K562 (cell line): Measurements from ENCODE around the gene PLXDC2. TPM values are rescaled to one million over a fixed set of nuclear protein-coding genes. Genes with fewer than 3 reads are reported as not detected.

Experiments used
- ATAC-seq: fragments of 200-7000 bp; cut with Tn5 transposase; 3 replicates; pipeline ENCODE4 v1.9.1; 2020; ENCODE audit warnings: moderate library complexity
- BruUV-seq: library from RNA; stranded (reverse); fragments of 400-500 nt; replicated peaks from 2 replicates; lab custom pipeline; 2021; lab: Mats Ljungman, UMichigan
- CTCF ChIA-PET: fragments of 300-600 bp; formaldehyde crosslinking; extraction: SDS; loops from one replicate; lab custom pipeline; 2021; ENCODE audit warnings: low intra/inter-chr PET ratio; lab: Yijun Ruan, JAX
- POLR2A ChIA-PET: fragments of 300-600, 350-650 bp; sonication (Branson Sonifier 250); formaldehyde crosslinking; extraction: SDS; loops from one replicate; lab custom pipeline; 2021; ENCODE audit warnings: antibody characterized with exemption, inconsistent platforms; lab: Yijun Ruan, JAX
- DNase-seq, 4 experiments: peaks; one replicate each; pipeline versions ENCODE4 v3.0.0 to v3.0.0-alpha.2; 2011 to 2018; ENCODE audit warnings: low spot score in 3 of 4, mixed read lengths in 3 of 4; ENCODE audit errors: extremely low read depth in 1 of 4
- FAIRE-seq: peaks from 2 replicates; lab custom pipeline; 2011; peaks lifted over from hg19 to GRCh38; lab: Jason Lieb, UNC
- H2AFZ ChIP-seq: 2 replicates; pipeline ENCODE4 v1.6.0; 2011; ENCODE audit warnings: low read depth, low read length, control low read depth, inconsistent platforms
- H3K27ac ChIP-seq: fragments of 200-600 bp; 3 replicates; pipeline ENCODE4 v1.8.0; 2011; ENCODE audit warnings: low read depth, mild to moderate bottlenecking, control low read depth, inconsistent platforms, low read length, moderate library complexity, mixed read lengths; ENCODE audit errors: extremely low read depth
- H3K27me3 ChIP-seq, 2 experiments: fragments of 300-600 bp in 1 of 2; 2 replicates in 1 of 2; 3 replicates in 1 of 2; pipeline versions ENCODE4 v1.6.0 to v1.8.0; 2011; ENCODE audit warnings: inconsistent platforms in 2 of 2, low read length in 2 of 2, mild to moderate bottlenecking in 1 of 2, mixed read lengths in 1 of 2, moderate library complexity in 1 of 2; ENCODE audit not compliant: control insufficient read depth in 2 of 2, insufficient read depth in 2 of 2
- H3K36me3 ChIP-seq: fragments of 300-600 bp; 3 replicates; pipeline ENCODE4 v1.8.0; 2011; ENCODE audit warnings: mild to moderate bottlenecking, low read length, inconsistent platforms; ENCODE audit not compliant: control insufficient read depth, insufficient read depth
- H3K4me1 ChIP-seq, 2 experiments: fragments of 200-600 bp in 1 of 2; replicated peaks in 1 of 2; 2 replicates in 1 of 2; 3 replicates in 1 of 2; pipeline versions ENCODE4 v1.5.1 to v1.8.0; 2011; ENCODE audit warnings: inconsistent platforms in 2 of 2, low read length in 2 of 2, mild to moderate bottlenecking in 1 of 2, mixed read lengths in 1 of 2, moderate library complexity in 1 of 2; ENCODE audit not compliant: control insufficient read depth in 2 of 2, insufficient read depth in 2 of 2
- H3K4me2 ChIP-seq: 2 replicates; pipeline ENCODE4 v1.6.1; 2011; ENCODE audit warnings: low read length, control low read depth, inconsistent platforms, mixed read lengths; ENCODE audit not compliant: insufficient read depth
- H3K4me3 ChIP-seq: fragments of 200-600 bp; sonication (generic), shearing (Covaris generic); 2 replicates; pipeline ENCODE4 v1.5.1; 2016; ENCODE audit warnings: control low read depth, inconsistent platforms
- H3K79me2 ChIP-seq: fragments of 200-600 bp; 3 replicates; pipeline ENCODE4 v1.8.0; 2011; ENCODE audit warnings: low read length, inconsistent platforms; ENCODE audit not compliant: control insufficient read depth, insufficient read depth
- H3K9ac ChIP-seq, 2 experiments: 2 replicates each; pipeline versions ENCODE4 v1.6.0 to v1.6.1; 2011; ENCODE audit warnings: low read depth in 2 of 2, low read length in 2 of 2, control low read depth in 1 of 2, inconsistent platforms in 1 of 2, mild to moderate bottlenecking in 1 of 2, mixed read lengths in 1 of 2; ENCODE audit not compliant: insufficient read depth in 1 of 2
- H3K9me1 ChIP-seq: one replicate; pipeline ENCODE4 v1.6.0; 2011; ENCODE audit warnings: inconsistent platforms, mild to moderate bottlenecking, low read length, moderate library complexity; ENCODE audit not compliant: control insufficient read depth, insufficient read depth
- H3K9me3 ChIP-seq: replicated peaks from 2 replicates; pipeline ENCODE4 v1.5.1; 2011; ENCODE audit warnings: low read depth, low read length, inconsistent platforms; ENCODE audit not compliant: control insufficient read depth, insufficient read depth
- H4K20me1 ChIP-seq: replicated peaks from 2 replicates; pipeline ENCODE4 v1.6.1; 2011; ENCODE audit warnings: low read length, inconsistent platforms, mixed read lengths; ENCODE audit not compliant: control insufficient read depth, insufficient read depth
- CHD4 ChIP-seq: fragments of 200-600 bp; sonication (generic); IDR thresholded peaks from 3 replicates; pipeline ENCODE4 v1.6.1; 2012; ENCODE audit warnings: low read depth, mild to moderate bottlenecking, mixed read lengths, low read length, inconsistent platforms; ENCODE audit not compliant: insufficient read depth, insufficient replicate concordance, poor library complexity, severe bottlenecking
- CREB1 ChIP-seq, 2 experiments: sonication (generic) in 1 of 2; formaldehyde crosslinking in 1 of 2; IDR thresholded peaks; 2 replicates each; pipeline versions ENCODE4 v1.6.1 to v1.8.0; 2012 to 2022; ENCODE audit warnings: inconsistent platforms in 1 of 2, mild to moderate bottlenecking in 1 of 2, missing genetic modification reagents in 1 of 2, moderate library complexity in 1 of 2
- DMBX1 ChIP-seq: fragments of 250-450 bp; sonication (Bioruptor Pico); IDR thresholded peaks from 2 replicates; pipeline ENCODE4 v1.8.0; 2022; ENCODE audit warnings: inconsistent platforms, mild to moderate bottlenecking, moderate library complexity, borderline replicate concordance
- MIER1 ChIP-seq: fragments of 450-650 bp; IDR thresholded peaks from 2 replicates; pipeline ENCODE4 v1.6.1; 2016; ENCODE audit warnings: antibody characterized with exemption, mild to moderate bottlenecking, low read depth
- NFIC ChIP-seq: fragments of 450-650 bp; IDR thresholded peaks from 2 replicates; pipeline ENCODE4 v1.6.1; 2017; ENCODE audit warnings: mild to moderate bottlenecking, inconsistent platforms
- NFXL1 ChIP-seq: fragments of 450-650 bp; formaldehyde crosslinking; IDR thresholded peaks from 2 replicates; pipeline ENCODE4 v1.4.0; 2021; ENCODE audit warnings: mild to moderate bottlenecking
- NONO ChIP-seq, 2 experiments: fragments of 200-400 bp in 1 of 2; fragments of 450-650 bp in 1 of 2; formaldehyde crosslinking in 1 of 2; IDR thresholded peaks; 2 replicates each; pipeline ENCODE4 v1.6.1; 2017; ENCODE audit warnings: low read depth in 2 of 2, mild to moderate bottlenecking in 2 of 2, moderate library complexity in 2 of 2, low read length in 1 of 2
- NR2C1 ChIP-seq, 2 experiments: fragments of 450-650 bp; IDR thresholded peaks; 2 replicates each; pipeline ENCODE4 v1.6.1; 2017; ENCODE audit warnings: mild to moderate bottlenecking in 2 of 2, antibody characterized with exemption in 1 of 2, inconsistent platforms in 1 of 2, missing compliant biosample characterization in 1 of 2, missing genetic modification characterization in 1 of 2
- PRMT5 ChIP-seq: sonication (generic); formaldehyde crosslinking; IDR thresholded peaks from 2 replicates; pipeline ENCODE4 v1.5.0; 2020; ENCODE audit warnings: missing genetic modification reagents
- RUNX1 ChIP-seq: sonication (generic); IDR thresholded peaks from 2 replicates; pipeline ENCODE4 v1.6.1; 2016; ENCODE audit warnings: antibody characterized with exemption, low read depth
- TSC22D4 ChIP-seq: fragments of 450-650 bp; IDR thresholded peaks from 2 replicates; pipeline ENCODE4 v1.6.1; 2016; ENCODE audit warnings: missing genetic modification characterization, missing biosample characterization, control low read depth
- ZNF143 ChIP-seq: sonication (generic); formaldehyde crosslinking; IDR thresholded peaks from 2 replicates; pipeline ENCODE4 v1.9.0; 2022; ENCODE audit warnings: mild to moderate bottlenecking, missing genetic modification reagents
- ZNF224 ChIP-seq: sonication (generic); formaldehyde crosslinking; IDR thresholded peaks from 2 replicates; pipeline ENCODE4 v1.8.0; 2022; ENCODE audit warnings: mild to moderate bottlenecking, missing genetic modification reagents
- ZNF253 ChIP-seq: fragments of 250-450 bp; sonication (Bioruptor Pico); conservative IDR thresholded peaks from 2 replicates; pipeline ENCODE4 v1.6.1; 2021; ENCODE audit warnings: mild to moderate bottlenecking
- ZNF778 ChIP-seq: fragments of 450-650 bp; formaldehyde crosslinking; IDR thresholded peaks from 2 replicates; pipeline ENCODE4 v1.4.0; 2020; ENCODE audit warnings: mild to moderate bottlenecking, moderate library complexity
- WGBS: fragments of 100-300 bp; shearing (Covaris generic); methylation state at CpG from one replicate; pipeline ENCODE4 v1.1.6; 2016; ENCODE audit warnings: low coverage, mixed read lengths; ENCODE audit not compliant: insufficient coverage; ENCODE audit errors: missing lambda C conversion rate; 5-methylcytosine and 5-hydroxymethylcytosine counted together
- in situ Hi-C: fragments of 300-500 bp; cut with MboI; formaldehyde crosslinking; loops from 4 replicates; pipeline ENCODE4 v1.15.0; 2018; ENCODE audit warnings: inconsistent platforms, mixed read lengths
- intact Hi-C: fragments of 100-400 bp; cut with micrococcal nuclease; formaldehyde crosslinking; loops from 2 replicates; pipeline ENCODE4 v1.14.2; 2022
- polyA plus RNA-seq, 8 experiments: library from polyadenylated mRNA; depleted of rRNA in 4 of 8; stranded (reverse) in 5 of 8; unstranded in 3 of 8; fragments of >200 nt; fragmentation: Nextera tagmentation in 2 of 8; fragmentation: Illumina TruSeq in 1 of 8; extraction: Ambion mirVana in 2 of 8; extraction: Trizol in 1 of 8; gene quantifications; 2 replicates each; pipeline versions ENCODE4 v1.2.1 to v1.2.3, GENCODE V29; 2011 to 2014; ENCODE audit warnings: inconsistent platforms in 1 of 8, missing spikeins in 1 of 8
- total RNA-seq, 7 experiments: library from RNA; depleted of rRNA in 6 of 7; stranded (reverse); fragments of >200 nt in 6 of 7; fragmentation: Illumina TruSeq in 2 of 7; extraction: Trizol in 2 of 7; gene quantifications; 2 replicates each; pipeline versions ENCODE4 v1.2.1 to v1.2.3, GENCODE V29; 2011 to 2021; ENCODE audit warnings: low replicate concordance in 1 of 7
- TF ChIP-seq, protein P1 (sequence below): fragments of 450-650 bp; formaldehyde crosslinking; IDR thresholded peaks from 2 replicates; pipeline ENCODE4 v1.4.0; 2020; ENCODE audit warnings: mild to moderate bottlenecking, moderate library complexity
- TF ChIP-seq, protein P2 (sequence below), 2 experiments: fragments of 450-650 bp; conservative IDR thresholded peaks; 2 replicates each; pipeline ENCODE4 v1.6.1; 2017; ENCODE audit warnings: mild to moderate bottlenecking in 2 of 2, moderate library complexity in 2 of 2
- TF ChIP-seq, protein P3 (sequence below): fragments of 250-450 bp; sonication (Bioruptor Pico); IDR thresholded peaks from 2 replicates; pipeline ENCODE4 v1.4.0; 2020

Gene PLXDC2
- total and polyA plus RNA-seq, 9 of the 15 experiments (the other 6 are each of a cell fraction or from before 2014, with no cell fraction given) = 0.01 to 0.33 (median 0.10) TPM; not detected in 3

DNA sequence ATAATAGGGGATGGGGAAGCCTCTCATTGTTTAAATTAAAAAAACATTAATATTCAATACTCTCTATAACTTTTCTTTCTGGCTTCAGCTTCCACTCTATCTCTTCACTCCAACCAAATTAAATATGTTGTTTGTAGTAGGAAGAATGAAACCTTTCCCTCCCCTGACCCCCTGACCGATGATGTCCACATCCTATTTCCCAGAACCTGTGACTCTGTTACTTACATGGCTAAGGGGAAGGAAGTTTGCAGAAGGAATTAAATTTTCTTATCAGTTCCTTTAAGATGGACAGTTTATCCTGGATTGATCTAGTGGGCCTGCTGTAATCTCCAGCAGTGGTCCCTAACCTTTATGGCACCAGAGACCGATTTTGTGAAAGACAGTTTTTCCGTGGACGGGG is 130.0 kb downstream of the PLXDC2 start:
- 2% methylated on average over 4 of the region's 4 CpGs for WGBS
- CTCF ChIA-PET = no interaction called here
- H2AFZ ChIP-seq = no peak overlapping the region
- no peak for ATAC-seq
- POLR2A ChIA-PET = no interaction called here
- no peak overlapping the region for H3K27ac ChIP-seq
- TF ChIP-seq, protein P1, sequence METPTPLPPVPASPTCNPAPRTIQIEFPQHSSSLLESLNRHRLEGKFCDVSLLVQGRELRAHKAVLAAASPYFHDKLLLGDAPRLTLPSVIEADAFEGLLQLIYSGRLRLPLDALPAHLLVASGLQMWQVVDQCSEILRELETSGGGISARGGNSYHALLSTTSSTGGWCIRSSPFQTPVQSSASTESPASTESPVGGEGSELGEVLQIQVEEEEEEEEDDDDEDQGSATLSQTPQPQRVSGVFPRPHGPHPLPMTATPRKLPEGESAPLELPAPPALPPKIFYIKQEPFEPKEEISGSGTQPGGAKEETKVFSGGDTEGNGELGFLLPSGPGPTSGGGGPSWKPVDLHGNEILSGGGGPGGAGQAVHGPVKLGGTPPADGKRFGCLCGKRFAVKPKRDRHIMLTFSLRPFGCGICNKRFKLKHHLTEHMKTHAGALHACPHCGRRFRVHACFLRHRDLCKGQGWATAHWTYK (CRISPR knock-in tag) = no peak
- TF ChIP-seq NFIC (no peak), MIER1 (no peak), DMBX1 (no peak), CHD4 (no peak), ZNF224 (no peak), PRMT5 (CRISPR knock-in tag) (no peak), ZNF253 (no peak), ZNF143 (no peak), ZNF778 (CRISPR knock-in tag) (no peak), RUNX1 (no peak), NFXL1 (CRISPR knock-in tag) (no peak), TSC22D4 (tag) (no peak), NONO (IDR thresholded peaks at IDR 0.05; ENCODE audit: low read depth in 2 of 2, low read length in 1 of 2) (no peak), NR2C1 (IDR thresholded peaks at IDR 0.05) (no peak), NR2C1 (tag; IDR thresholded peaks at IDR 0.05) (no peak), CREB1 (IDR thresholded peaks at IDR 0.05) (no peak), CREB1 (CRISPR knock-in tag; IDR thresholded peaks at IDR 0.05) (no peak)
- TF ChIP-seq, protein P2, sequence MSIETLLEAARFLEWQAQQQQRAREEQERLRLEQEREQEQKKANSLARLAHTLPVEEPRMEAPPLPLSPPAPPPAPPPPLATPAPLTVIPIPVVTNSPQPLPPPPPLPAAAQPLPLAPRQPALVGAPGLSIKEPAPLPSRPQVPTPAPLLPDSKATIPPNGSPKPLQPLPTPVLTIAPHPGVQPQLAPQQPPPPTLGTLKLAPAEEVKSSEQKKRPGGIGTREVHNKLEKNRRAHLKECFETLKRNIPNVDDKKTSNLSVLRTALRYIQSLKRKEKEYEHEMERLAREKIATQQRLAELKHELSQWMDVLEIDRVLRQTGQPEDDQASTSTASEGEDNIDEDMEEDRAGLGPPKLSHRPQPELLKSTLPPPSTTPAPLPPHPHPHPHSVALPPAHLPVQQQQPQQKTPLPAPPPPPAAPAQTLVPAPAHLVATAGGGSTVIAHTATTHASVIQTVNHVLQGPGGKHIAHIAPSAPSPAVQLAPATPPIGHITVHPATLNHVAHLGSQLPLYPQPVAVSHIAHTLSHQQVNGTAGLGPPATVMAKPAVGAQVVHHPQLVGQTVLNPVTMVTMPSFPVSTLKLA (conservative IDR thresholded peaks at IDR 0.05) = no peak
- TF ChIP-seq, protein P3, sequence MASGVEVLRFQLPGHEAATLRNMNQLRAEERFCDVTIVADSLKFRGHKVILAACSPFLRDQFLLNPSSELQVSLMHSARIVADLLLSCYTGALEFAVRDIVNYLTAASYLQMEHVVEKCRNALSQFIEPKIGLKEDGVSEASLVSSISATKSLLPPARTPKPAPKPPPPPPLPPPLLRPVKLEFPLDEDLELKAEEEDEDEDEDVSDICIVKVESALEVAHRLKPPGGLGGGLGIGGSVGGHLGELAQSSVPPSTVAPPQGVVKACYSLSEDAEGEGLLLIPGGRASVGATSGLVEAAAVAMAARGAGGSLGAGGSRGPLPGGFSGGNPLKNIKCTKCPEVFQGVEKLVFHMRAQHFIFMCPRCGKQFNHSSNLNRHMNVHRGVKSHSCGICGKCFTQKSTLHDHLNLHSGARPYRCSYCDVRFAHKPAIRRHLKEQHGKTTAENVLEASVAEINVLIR = no peak
- TF ChIP-seq, all 486 proteins: peak for 0
- no peaks in the 10 kb centered on the region for H3K4me1 ChIP-seq
- H3K9ac ChIP-seq = no peak overlapping the region
- no peaks in the 10 kb centered on the region for H3K9me3 ChIP-seq
- intact Hi-C loops = no loop called here
- no peaks in the 10 kb centered on the region for H3K79me2 ChIP-seq
- H3K27me3 ChIP-seq = no peaks in the 10 kb centered on the region
- no peaks in the 10 kb centered on the region for H4K20me1 ChIP-seq
- in situ Hi-C loops = no loop called here
- H3K9me1 ChIP-seq = no peaks in the 10 kb centered on the region
- no peaks in the 10 kb centered on the region for H3K36me3 ChIP-seq
- no peak overlapping the region for H3K4me3 ChIP-seq
- FAIRE-seq (no peak), DNase-seq (no peak)
- no TSS peak for BruUV-seq
- no peak overlapping the region for H3K4me2 ChIP-seq
